GM18909 (cell line): ENCODE data around the gene SULT1C2.
"Not testable (repeated sequence)": the region's sequence is repeated elsewhere in the genome, so short reads cannot be mapped to it uniquely, and the experiment has no call there.

Experiments
- ATAC-seq: cut with Tn5 transposase; IDR thresholded peaks from one replicate; pipeline ENCODE4 v1.9.1; 2021; ENCODE audit warnings: mild to moderate bottlenecking; ENCODE audit not compliant: unreplicated experiment, poor library complexity

The SULT1C2 gene

GRCh38 chr2:108288534-108289106, at the start of gene SULT1C2:
Gene SULT1C2 (plus strand): TSS chr2:108288895. CDS start chr2:108293668, 4,773 bp downstream.
- no peak for ATAC-seq

DNA sequence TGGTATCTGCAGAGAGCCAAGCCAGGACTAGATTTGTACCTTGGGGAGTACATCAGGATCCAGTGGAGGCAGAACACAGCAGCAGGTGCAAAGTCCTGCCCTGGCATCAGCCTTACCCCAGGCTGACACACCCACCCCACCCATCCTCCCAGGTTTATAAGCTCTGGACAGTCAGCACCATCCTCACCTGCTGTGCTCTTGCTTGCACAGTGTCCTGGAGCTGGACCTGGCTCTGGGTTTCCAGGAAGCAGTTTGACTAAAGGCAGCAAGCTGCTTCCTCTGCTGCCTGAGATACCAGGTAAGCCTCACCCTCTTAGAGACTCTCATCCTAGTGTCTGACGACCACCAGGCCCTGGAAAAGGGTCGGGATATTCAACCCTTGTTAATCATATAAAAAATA, 48.9 kb upstream of the SULT1C2 start, which contains the start of gene SULT1C3:
TSS of gene SULT1C3 (plus strand) at position 183 of the 400 bp plus-strand sequence. CDS start 7,227 bp downstream, outside the sequence.
- no peak for ATAC-seq

- no peak for ATAC-seq
Measured at GRCh38 chr2:108240966-108241365, 47.7 kb upstream of the SULT1C2 start.

DNA sequence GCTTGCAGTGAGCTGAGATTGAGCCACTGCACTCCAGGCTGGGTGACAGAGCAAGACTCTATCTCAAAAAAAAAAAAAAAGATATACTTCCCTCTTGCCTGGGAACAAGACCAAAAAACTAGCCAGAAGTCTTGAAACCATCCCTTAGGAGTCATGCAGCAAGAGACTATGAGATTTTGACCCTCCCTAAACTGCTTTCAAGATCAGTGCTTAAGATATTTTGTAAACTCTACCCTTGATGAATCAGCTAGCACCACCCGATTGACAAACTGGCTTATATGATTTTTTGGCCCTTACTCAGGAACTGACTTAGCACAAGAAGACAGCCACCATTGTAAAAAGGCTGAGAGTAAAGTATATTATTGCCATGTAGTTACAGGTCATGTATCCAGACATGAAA, 45.1 kb upstream of the SULT1C2 start:
- no peak for ATAC-seq

GRCh38 chr2:108244667-108245414, 43.9 kb upstream of the SULT1C2 start:
- no peak for ATAC-seq

DNA sequence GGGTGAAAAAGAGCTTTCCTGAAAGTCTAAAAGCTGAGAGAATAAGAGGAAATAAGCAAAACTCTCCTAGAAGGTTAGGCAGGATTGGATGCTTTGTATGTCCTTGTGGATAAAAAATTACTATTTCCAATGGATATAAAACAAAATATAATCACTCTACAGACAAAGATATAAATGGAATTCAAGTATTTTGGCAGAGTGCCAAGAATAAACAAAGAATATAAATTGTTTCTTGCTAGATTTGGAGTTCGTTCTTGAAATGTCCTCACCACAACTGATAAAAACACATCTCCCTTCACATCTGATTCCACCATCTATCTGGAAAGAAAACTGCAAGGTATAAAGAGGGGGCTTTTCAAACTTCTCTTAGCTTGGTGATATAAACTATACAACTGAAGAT, 35.6 kb upstream of the SULT1C2 start:
- ATAC-seq: no peak

GRCh38 chr2:108257757-108258331, 30.9 kb upstream of the SULT1C2 start:
- no peak for ATAC-seq

GRCh38 chr2:108260773-108261172, 27.9 kb upstream of the SULT1C2 start:
- ATAC-seq: no peak

GRCh38 chr2:108262036-108262435, 26.7 kb upstream of the SULT1C2 start:
- no peak for ATAC-seq

- no peak for ATAC-seq
Measured at GRCh38 chr2:108263401-108263800, 25.3 kb upstream of the SULT1C2 start.

- no peak for ATAC-seq
Measured at GRCh38 chr2:108266218-108266617, 22.5 kb upstream of the SULT1C2 start.

DNA sequence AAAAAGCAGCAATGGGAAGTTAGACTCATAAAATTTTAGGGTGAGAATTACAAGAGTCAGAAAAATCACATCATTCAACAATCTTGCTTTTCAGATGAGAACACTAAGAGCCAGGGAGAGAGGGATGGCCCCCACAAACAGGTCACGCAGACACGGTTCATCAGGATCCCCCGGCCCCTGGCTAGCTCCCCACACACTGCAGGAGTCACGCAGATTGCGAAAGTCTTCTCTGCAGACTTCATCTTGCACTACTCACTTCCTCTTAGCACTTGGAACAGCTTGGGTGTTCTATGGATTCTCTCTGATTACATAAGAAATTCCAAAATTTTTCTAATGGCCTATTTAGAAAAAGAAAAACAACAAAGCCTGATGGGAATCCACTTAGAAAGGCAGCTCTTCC, 21.6 kb upstream of the SULT1C2 start:
- no peak for ATAC-seq

- ATAC-seq: no peak
Measured at GRCh38 chr2:108268001-108268400, 20.7 kb upstream of the SULT1C2 start.

GRCh38 chr2:108270346-108270745, 18.3 kb upstream of the SULT1C2 start:
- no peak for ATAC-seq

DNA sequence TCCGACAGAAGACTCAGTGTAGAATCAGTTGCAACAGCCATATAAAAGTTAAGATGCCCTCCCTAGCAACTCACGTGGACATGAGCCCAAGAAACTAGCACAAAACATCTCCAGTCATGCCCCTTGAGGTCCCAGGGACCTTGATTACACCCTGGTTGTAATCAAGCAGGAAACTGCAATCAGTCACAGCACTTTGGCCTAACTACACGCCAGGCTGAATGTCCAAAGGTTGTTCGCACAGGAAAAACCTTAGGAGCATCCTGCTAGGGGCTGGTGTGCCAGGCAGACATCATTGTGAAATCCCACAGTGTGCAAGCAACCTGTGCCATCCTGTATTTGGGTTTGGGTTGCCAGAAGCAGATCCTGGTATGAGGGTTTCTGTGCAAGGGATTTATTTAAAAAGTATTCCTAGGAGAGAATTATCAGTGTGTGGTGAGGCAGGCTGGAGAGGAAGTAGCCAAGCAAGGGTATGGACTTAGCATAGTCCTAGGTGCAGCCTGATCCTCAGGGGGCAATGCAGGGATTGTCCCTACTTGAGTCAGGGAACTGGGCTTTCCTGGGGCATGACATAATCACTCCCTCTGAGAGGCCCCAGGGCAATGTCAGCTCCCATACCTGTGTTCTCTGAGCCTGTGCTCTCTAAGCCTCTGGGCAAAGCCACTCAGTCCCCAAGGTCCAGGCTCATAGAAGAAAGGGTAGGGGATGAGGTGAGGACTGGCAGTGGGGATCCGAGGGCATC, 17.8 kb upstream of the SULT1C2 start:
- ATAC-seq: no peak

DNA sequence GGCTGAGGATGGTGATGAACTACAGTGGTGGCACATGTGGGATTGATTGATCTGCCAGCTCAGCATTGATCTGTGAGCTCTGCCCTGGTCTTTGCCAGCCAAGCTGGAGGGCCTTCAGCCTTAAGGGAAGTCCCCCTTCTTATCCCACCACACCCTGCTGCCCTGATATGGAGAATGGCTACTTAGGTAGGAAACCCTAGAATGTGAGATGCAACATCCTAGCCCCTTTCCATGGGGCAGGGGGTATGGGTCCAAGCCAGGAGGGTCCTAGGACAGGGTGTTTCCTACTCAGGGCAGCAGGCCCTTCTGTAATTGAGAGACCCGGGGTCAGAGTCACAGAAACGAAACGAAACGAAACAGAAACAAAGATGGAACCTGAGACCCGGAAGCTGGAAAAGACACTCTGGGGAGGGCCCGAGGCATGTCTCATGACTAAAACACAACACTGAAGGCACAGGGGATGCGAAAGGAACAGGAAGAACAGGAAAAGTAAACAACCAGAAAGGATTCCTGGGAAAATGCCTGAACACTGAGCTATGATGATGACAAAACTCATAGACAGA, 16.9 kb upstream of the SULT1C2 start:
- no peak for ATAC-seq

DNA sequence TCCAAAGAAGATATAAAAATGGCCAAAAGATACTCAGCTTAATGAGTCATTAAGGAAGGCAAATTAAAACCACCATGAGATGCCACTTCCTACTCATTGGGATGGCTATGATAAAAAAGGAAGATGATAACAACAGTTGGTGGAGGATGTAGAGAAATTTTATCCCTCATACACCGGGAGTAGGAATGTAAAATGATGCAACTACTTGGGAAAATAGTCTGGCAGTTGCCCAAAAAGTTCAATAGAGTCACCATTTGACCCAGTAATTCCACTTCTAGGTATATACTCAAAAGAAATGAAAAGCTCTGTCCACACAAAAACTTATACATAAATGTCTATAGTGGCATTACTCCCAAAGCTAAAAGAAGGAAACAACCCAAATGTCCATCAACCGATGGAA, 10.1 kb upstream of the SULT1C2 start:
- ATAC-seq: no peak

DNA sequence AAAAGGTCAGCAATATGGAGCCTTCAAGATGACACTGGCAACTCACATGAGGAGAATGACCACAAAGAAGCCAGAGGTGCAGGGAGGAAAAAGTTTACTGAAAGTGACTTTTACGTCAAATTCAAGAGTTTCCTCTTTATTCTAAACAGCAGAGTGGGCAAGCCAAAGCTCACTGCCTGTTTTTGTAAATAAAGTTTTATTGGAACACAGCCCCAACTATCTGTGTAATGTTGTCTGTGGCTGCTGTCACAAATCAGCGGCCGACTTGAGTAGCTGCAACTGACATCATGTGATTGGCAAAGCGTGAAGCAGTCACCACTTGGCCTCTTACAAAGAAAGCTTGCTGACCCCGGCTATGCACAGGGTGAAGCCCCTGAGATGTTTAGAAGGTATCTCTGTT, 9.2 kb upstream of the SULT1C2 start:
- ATAC-seq: no peak

- ATAC-seq: no peak
Measured at GRCh38 chr2:108280466-108280865, 8.2 kb upstream of the SULT1C2 start.

GRCh38 chr2:108284566-108284965, 4.1 kb upstream of the SULT1C2 start:
- ATAC-seq: not testable (repeated sequence)

GRCh38 chr2:108285616-108286015, 3.1 kb upstream of the SULT1C2 start:
- no peak for ATAC-seq
